NCI-H2081 (cell line): Measurements from ENCODE around the gene POMT1.
A peak's percentile ranks its signal among the peaks of the same experiment; 100 is the strongest.
"Not testable (repeated sequence)": the region's sequence is repeated elsewhere in the genome, so short reads cannot be mapped to it uniquely, and the experiment has no call there.

ENCODE experiments used
- DNase-seq, 2 experiments: peaks; one replicate each; lab custom pipeline; 2025; lab: John Stamatoyannopoulos, UW

Gene POMT1

GRCh38 chr9:131499254-131499767, 3.4 kb upstream of the POMT1 start:
- DNase-seq: no peak

GRCh38 chr9:131500377-131500776, 2.3 kb upstream of the POMT1 start:
- DNase-seq: no peak

- no peak for DNase-seq
Measured at GRCh38 chr9:131500939-131501541, 1.7 kb upstream of the POMT1 start.

- peak in 1 of 2 experiments; percentile 14 for DNase-seq
Measured at GRCh38 chr9:131503626-131504465, 1.1 kb downstream of the POMT1 start.

- no peak for DNase-seq
Measured at GRCh38 chr9:131505012-131505411, 2.3 kb downstream of the POMT1 start.

GRCh38 chr9:131511416-131511815, 8.7 kb downstream of the POMT1 start:
- DNase-seq: no peak

GRCh38 chr9:131511880-131512279, 9.2 kb downstream of the POMT1 start:
- DNase-seq: no peak

- no peak for DNase-seq
Measured at GRCh38 chr9:131513177-131513576, 10.5 kb downstream of the POMT1 start.

- DNase-seq: not testable (repeated sequence)
Measured at GRCh38 chr9:131515559-131516031, 12.9 kb downstream of the POMT1 start.

- DNase-seq: no peak
Measured at GRCh38 chr9:131516100-131516499, 13.4 kb downstream of the POMT1 start.

GRCh38 chr9:131516930-131517329, 14.2 kb downstream of the POMT1 start:
- no peak for DNase-seq

GRCh38 chr9:131517761-131518190, 15.1 kb downstream of the POMT1 start:
- no peak for DNase-seq

GRCh38 chr9:131518553-131518952, 15.8 kb downstream of the POMT1 start:
- DNase-seq: no peak

- no peak for DNase-seq
Measured at GRCh38 chr9:131520503-131520902, 17.8 kb downstream of the POMT1 start.

GRCh38 chr9:131521203-131521602, 18.5 kb downstream of the POMT1 start:
- DNase-seq: no peak

- no peak for DNase-seq
Measured at GRCh38 chr9:131521822-131522221, 19.1 kb downstream of the POMT1 start.

GRCh38 chr9:131522257-131523085, 19.8 kb downstream of the POMT1 start:
- DNase-seq: no peak

GRCh38 chr9:131523086-131523388, 20.3 kb downstream of the POMT1 start:
- no peak for DNase-seq

GRCh38 chr9:131523451-131524435, 21.0 kb downstream of the POMT1 start:
- no peak for DNase-seq

GRCh38 chr9:131524665-131525315, 22.1 kb downstream of the POMT1 start:
- no peak for DNase-seq
